Measurements from ENCODE around the gene GPRASP2. TPM values are rescaled to one million over a fixed set of nuclear protein-coding genes. Genes with fewer than 3 reads are reported as not detected.

Gene GPRASP2
- total RNA-seq, 1 donor from 2014 or later = 10.8 TPM

- intact Hi-C loops (cut with DNase I) = no loop called here
- H3K4me1 ChIP-seq = no peaks in the 10 kb centered on the region
- no peak overlapping the region for H3K27ac ChIP-seq
Measured at GRCh38 chrX:102767287-102767686, 55.0 kb downstream of the GPRASP2 start.

More at GRCh38 chrX:102767287-102767686, 55.0 kb downstream of the GPRASP2 start:
- DNase-seq (ENCODE audit: extremely low spot score in 2 of 2) = no peak
- Histone ChIP-seq H3K4me3 (no peak overlapping the region), H3K36me3 (no peaks in the 10 kb centered on the region), H3K27me3 (no peaks in the 10 kb centered on the region), H3K9me3 (no peaks in the 10 kb centered on the region)
- no peak for TF ChIP-seq POLR2A (IDR thresholded peaks at IDR 0.05)
- no peak for TF ChIP-seq CTCF (IDR thresholded peaks at IDR 0.05)
- TF ChIP-seq POLR2AphosphoS5 (IDR thresholded peaks at IDR 0.05; ENCODE audit: insufficient read depth in 1 of 2, low read depth in 1 of 2) = no peak

Small RNAs within 50 kb of the gene (small RNA-seq; reads per million reads assigned to genes)
- not detected for gene RNU6-589P

Other genes starting within 250 kb of the GPRASP2 start
- gene TCP11X2, start 240.6 kb upstream of the GPRASP2 start, total RNA-seq = not detected
- gene TMSB15A, start 195.7 kb upstream of the GPRASP2 start, total RNA-seq = not detected
- gene ARMCX5, start 112.9 kb upstream of the GPRASP2 start, total RNA-seq = 9.6 TPM
- gene GPRASP1, start 61.0 kb upstream of the GPRASP2 start, total RNA-seq = 12.8 TPM
- gene GPRASP3, start 8.3 kb downstream of the GPRASP2 start, total RNA-seq = 3.2 TPM
- 9.6 TPM for gene RAB40AL, start 224.8 kb downstream of the GPRASP2 start, total RNA-seq

Measured in vagina (tissue), 2 donors.